ENCODE data around the gene MATN3. TPM values are rescaled to one million over a fixed set of nuclear protein-coding genes. Genes with fewer than 3 reads are reported as not detected.
A peak's percentile ranks its signal among the peaks of the same experiment; 100 is the strongest.

Gene MATN3, protein sequence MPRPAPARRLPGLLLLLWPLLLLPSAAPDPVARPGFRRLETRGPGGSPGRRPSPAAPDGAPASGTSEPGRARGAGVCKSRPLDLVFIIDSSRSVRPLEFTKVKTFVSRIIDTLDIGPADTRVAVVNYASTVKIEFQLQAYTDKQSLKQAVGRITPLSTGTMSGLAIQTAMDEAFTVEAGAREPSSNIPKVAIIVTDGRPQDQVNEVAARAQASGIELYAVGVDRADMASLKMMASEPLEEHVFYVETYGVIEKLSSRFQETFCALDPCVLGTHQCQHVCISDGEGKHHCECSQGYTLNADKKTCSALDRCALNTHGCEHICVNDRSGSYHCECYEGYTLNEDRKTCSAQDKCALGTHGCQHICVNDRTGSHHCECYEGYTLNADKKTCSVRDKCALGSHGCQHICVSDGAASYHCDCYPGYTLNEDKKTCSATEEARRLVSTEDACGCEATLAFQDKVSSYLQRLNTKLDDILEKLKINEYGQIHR
- total RNA-seq (2013), result not detected
- polyA plus RNA-seq (not detected), polyA minus RNA-seq (not detected in 2 replicates), total RNA-seq (0 to 1.1 (median 0.07) reads per million in 11 experiments)

DNA sequence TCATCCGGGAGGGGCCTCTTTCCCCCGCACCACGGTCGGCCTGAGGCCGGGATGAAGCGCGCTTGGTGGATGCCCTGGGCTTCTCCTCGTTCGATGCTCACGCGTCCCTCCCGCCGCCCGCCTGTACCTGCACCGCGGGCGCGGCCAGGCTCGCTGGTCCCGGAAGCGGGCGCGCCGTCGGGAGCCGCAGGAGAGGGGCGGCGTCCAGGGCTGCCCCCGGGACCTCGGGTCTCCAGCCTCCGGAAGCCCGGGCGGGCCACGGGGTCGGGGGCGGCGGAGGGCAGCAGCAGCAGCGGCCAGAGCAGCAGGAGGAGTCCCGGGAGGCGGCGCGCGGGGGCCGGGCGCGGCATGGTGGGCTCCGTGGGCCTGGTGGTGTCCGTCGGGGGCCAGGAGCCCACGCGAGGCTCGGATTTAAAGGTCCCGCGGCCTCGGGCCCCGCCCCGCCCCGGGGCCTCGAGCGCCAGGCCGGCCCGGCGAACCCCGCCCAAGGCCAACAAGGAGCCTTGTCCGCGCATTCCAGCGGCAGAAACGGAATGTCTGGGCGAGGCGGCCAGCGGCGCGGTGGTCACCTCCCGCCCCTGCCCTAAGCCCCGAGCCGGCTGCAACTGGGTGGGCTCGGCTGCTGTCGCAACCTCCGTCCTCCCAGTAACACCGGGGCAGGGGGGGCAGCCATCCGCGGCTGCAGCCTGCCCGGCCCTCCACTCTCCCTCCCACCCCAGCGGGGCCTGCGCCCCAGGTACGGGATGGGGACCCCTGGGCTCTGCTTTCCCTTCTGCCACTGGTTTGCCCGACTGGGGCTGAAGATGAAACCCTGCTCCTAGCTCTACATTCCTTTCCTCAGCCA, at the start of gene MATN3:
Gene MATN3, minus strand, starts transcription at position 387 of the 844 bp plus-strand sequence. Its CDS starts 37 bp downstream, at position 350.
- peak within 1 kb of the TSS; percentile 64 for H3K4me2 ChIP-seq (replicated peaks; ENCODE audit: extremely low read depth, low read length, poor library complexity, severe bottlenecking)
- no peak within 1 kb of the TSS for H3K27ac ChIP-seq (ENCODE audit: low read depth in 1 of 2, low read length in 2 of 2)
- peaks cover 0 to 12% of the 10 kb centered on the region in 2 donors for H3K9me3 ChIP-seq (replicated peaks in 1 of 2; ENCODE audit: control insufficient read depth in 1 of 2, insufficient read depth in 1 of 2, low read length in 2 of 2)
- Mint-ChIP-seq H3K4me1 (peaks cover 12% of the 10 kb centered on the region), H3K27me3 (ENCODE audit: low read depth in 3 of 3) (peaks cover 52 to 64% (median 61%) of the 10 kb centered on the region in 3 donors), H3K9me3 (peaks cover 0 to 10% (median 5%) of the 10 kb centered on the region in 7 donors), H3K36me3 (peaks cover 0 to 3% of the 10 kb centered on the region in 2 donors), H3K4me3 (peak within 1 kb of the TSS; percentile 67 to 85), H3K27ac (peak within 1 kb of the TSS in 1 of 7 donors; percentile 13)
- peak within 1 kb of the TSS; percentile 34 for H3K9ac ChIP-seq (ENCODE audit: insufficient read depth, low read length, poor library complexity, severe bottlenecking)
- peaks cover 51 to 55% of the 10 kb centered on the region in 2 donors for H3K27me3 ChIP-seq (ENCODE audit: control insufficient read depth in 2 of 2, insufficient read depth in 2 of 2, low read length in 2 of 2)
- H3K36me3 ChIP-seq (replicated peaks in 1 of 2; ENCODE audit: control insufficient read depth in 1 of 2, insufficient read depth in 2 of 2, low read length in 2 of 2), result no peaks in the 10 kb centered on the region
- H3K4me3 ChIP-seq (replicated peaks in 1 of 3; ENCODE audit: low read depth in 2 of 3, low read length in 3 of 3), result peak within 1 kb of the TSS; percentile 1 to 68 (median 11)
- no peaks in the 10 kb centered on the region for H3K79me2 ChIP-seq (ENCODE audit: insufficient read depth, low read length)
- peaks cover 7 to 13% of the 10 kb centered on the region in 2 donors for H3K4me1 ChIP-seq (ENCODE audit: control insufficient read depth in 1 of 2, insufficient read depth in 2 of 2, low read length in 2 of 2)
- DNase-seq, result no peak
- under 1% methylated on average over 83 of the region's 87 CpGs for WGBS (ENCODE audit: insufficient coverage)
- TF ChIP-seq CTCF (IDR thresholded peaks at IDR 0.05), result no peak
- H2AFZ ChIP-seq (ENCODE audit: insufficient read depth, low read depth, low read length, poor library complexity, severe bottlenecking), result peak within 1 kb of the TSS; percentile 76
- intact Hi-C loops (cut with micrococcal nuclease), result no loop called here
- no peaks in the 10 kb centered on the region for H4K20me1 ChIP-seq (ENCODE audit: insufficient read depth, low read length)

DNA sequence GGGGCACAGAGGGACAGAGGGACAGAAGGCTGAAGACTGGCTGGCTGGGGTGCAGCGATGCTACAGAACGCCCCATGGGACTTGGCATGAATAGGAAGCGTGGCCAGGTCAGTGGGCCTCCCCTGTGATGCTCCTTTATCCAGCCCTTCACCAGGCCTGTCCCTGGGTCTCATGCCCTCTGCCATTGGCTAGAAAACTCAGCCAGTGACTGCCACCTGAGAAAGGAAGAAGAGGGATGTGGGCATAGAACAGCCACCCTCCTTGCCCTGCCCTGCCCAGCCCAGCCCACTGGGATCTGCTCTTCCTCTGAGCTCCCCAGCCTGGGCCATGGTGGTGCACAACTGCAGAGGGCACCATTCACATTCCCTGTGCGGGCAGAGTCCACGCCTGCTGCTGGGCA, 49.5 kb upstream of the MATN3 start:
- Histone ChIP-seq H3K4me3 (replicated peaks in 1 of 3; ENCODE audit: low read depth in 2 of 3, low read length in 3 of 3) (no peak overlapping the region), H3K27me3 (ENCODE audit: control insufficient read depth in 2 of 2, insufficient read depth in 2 of 2, low read length in 2 of 2) (peaks cover 12 to 16% of the 10 kb centered on the region in 2 donors), H4K20me1 (ENCODE audit: insufficient read depth, low read length) (no peaks in the 10 kb centered on the region), H3K9me3 (replicated peaks in 1 of 2; ENCODE audit: control insufficient read depth in 1 of 2, insufficient read depth in 1 of 2, low read length in 2 of 2) (no peaks in the 10 kb centered on the region), H3K4me1 (ENCODE audit: control insufficient read depth in 1 of 2, insufficient read depth in 2 of 2, low read length in 2 of 2) (peaks cover 6 to 7% of the 10 kb centered on the region in 2 donors), H3K9ac (ENCODE audit: insufficient read depth, low read length, poor library complexity, severe bottlenecking) (no peak overlapping the region), H3K27ac (ENCODE audit: low read depth in 1 of 2, low read length in 2 of 2) (no peak overlapping the region), H2AFZ (ENCODE audit: insufficient read depth, low read depth, low read length, poor library complexity, severe bottlenecking) (no peak overlapping the region), H3K79me2 (ENCODE audit: insufficient read depth, low read length) (no peaks in the 10 kb centered on the region), H3K4me2 (replicated peaks; ENCODE audit: extremely low read depth, low read length, poor library complexity, severe bottlenecking) (no peak overlapping the region), H3K36me3 (replicated peaks in 1 of 2; ENCODE audit: control insufficient read depth in 1 of 2, insufficient read depth in 2 of 2, low read length in 2 of 2) (no peaks in the 10 kb centered on the region)
- 86% methylated on average over 3 of the region's 5 CpGs for WGBS (ENCODE audit: insufficient coverage)
- intact Hi-C loops (cut with micrococcal nuclease), result no loop called here
- H3K9me3 Mint-ChIP-seq, result peaks cover 1 to 7% (median 3%) of the 10 kb centered on the region in 7 donors
- TF ChIP-seq CTCF (IDR thresholded peaks at IDR 0.05), result no peak
- no peak overlapping the region for H3K27ac Mint-ChIP-seq
- H3K27me3 Mint-ChIP-seq (ENCODE audit: low read depth in 3 of 3), result peaks cover 10 to 25% (median 12%) of the 10 kb centered on the region in 3 donors
- H3K4me1 Mint-ChIP-seq, result peaks cover 9% of the 10 kb centered on the region
- no peak overlapping the region for H3K4me3 Mint-ChIP-seq
- no peak for DNase-seq
- H3K36me3 Mint-ChIP-seq, result no peaks in the 10 kb centered on the region

Data from CD14-positive monocyte (primary cell).